Measurements from ENCODE around the gene TTC39B. TPM values are rescaled to one million over a fixed set of nuclear protein-coding genes. Genes with fewer than 3 reads are reported as not detected.
A peak's percentile ranks its signal among the peaks of the same experiment; 100 is the strongest.

Gene TTC39B
- total and polyA plus RNA-seq, 2 of the 8 experiments (the other 6 are each of a cell fraction or from before 2014, with no cell fraction given), result 1.6 to 10.9 TPM

- H4K20me1 ChIP-seq (replicated peaks in 1 of 2; ENCODE audit: control insufficient read depth in 1 of 2, insufficient read depth in 2 of 2, low read length in 2 of 2), result no peaks in the 10 kb centered on the region
These were observed 24.3 kb downstream of the TTC39B start for GRCh38 chr9:15282567-15283285.

More at GRCh38 chr9:15282567-15283285, 24.3 kb downstream of the TTC39B start:
- 93% methylated on average over 8 of the region's 8 CpGs; no CpG with 5 or more reads in 1 of the 2 experiments for WGBS, 2 experiments (ENCODE audit: extremely low coverage in 1 of 2, insufficient coverage in 1 of 2, insufficient read length in 1 of 2, insufficient replicate concordance in 2 of 2, low coverage in 1 of 2, low lambda C conversion rate in 2 of 2, missing lambda C conversion rate in 1 of 2)
- POLR2A ChIA-PET (ENCODE audit: partially characterized antibody), result no interaction called here
- H2AFZ ChIP-seq (ENCODE audit: low read length), result no peak overlapping the region
- no peak overlapping the region for H3K18ac ChIP-seq (ENCODE audit: extremely low read depth, low read length)
- no peak overlapping the region for H3K9ac ChIP-seq (replicated peaks in 1 of 4; ENCODE audit: extremely low read depth in 1 of 4, low read depth in 3 of 4, low read length in 3 of 4)
- FAIRE-seq (peak; percentile 28), DNase-seq (ENCODE audit: low read depth in 1 of 2, low spot score in 2 of 2) (no peak)
- no peaks in the 10 kb centered on the region for H3K27me3 ChIP-seq (replicated peaks in 1 of 4; ENCODE audit: control insufficient read depth in 3 of 4, extremely low read depth in 1 of 4, insufficient read depth in 3 of 4, low read length in 3 of 4)
- no peak overlapping the region for H4K5ac ChIP-seq (ENCODE audit: insufficient read length, low read depth, low read length)
- no peaks in the 10 kb centered on the region for H3K79me1 ChIP-seq (ENCODE audit: low read depth, low read length)
- H2BK120ac ChIP-seq (replicated peaks; ENCODE audit: low read depth, low read length), result no peak overlapping the region
- no peak overlapping the region for H3K4ac ChIP-seq (replicated peaks; ENCODE audit: insufficient read length, low read depth, low read length)
- no peaks in the 10 kb centered on the region for H3K79me2 ChIP-seq (ENCODE audit: control insufficient read depth in 1 of 2, insufficient read depth in 2 of 2, low read length in 2 of 2)
- no peak overlapping the region for H2BK20ac ChIP-seq (ENCODE audit: low read length)
- no peak overlapping the region for H3K27ac ChIP-seq (ENCODE audit: low read depth, low read length)
- no peak overlapping the region for H4K8ac ChIP-seq (ENCODE audit: extremely low read depth, insufficient read depth, low read length)
- no peak overlapping the region for H2BK5ac ChIP-seq (ENCODE audit: low read depth, low read length)
- TF ChIP-seq EGR1 (IDR thresholded peaks at IDR 0.05; ENCODE audit: borderline replicate concordance, low read depth, low read length) (no peak), HDAC6 (IDR thresholded peaks at IDR 0.05; ENCODE audit: low read depth, low read length) (no peak), SIX5 (IDR thresholded peaks at IDR 0.05; ENCODE audit: low read depth, low read length) (no peak), CBX5 (IDR thresholded peaks at IDR 0.05; ENCODE audit: low read depth, low read length) (no peak), POLR2AphosphoS5 (IDR thresholded peaks at IDR 0.05; ENCODE audit: low read depth, low read length) (no peak), TCF12 (IDR thresholded peaks at IDR 0.05; ENCODE audit: low read depth, low read length) (no peak), BRCA1 (IDR thresholded peaks at IDR 0.05; ENCODE audit: low read depth, low read length) (no peak), KDM1A (IDR thresholded peaks at IDR 0.05; ENCODE audit: borderline replicate concordance, low read length) (no peak), ATF2 (IDR thresholded peaks at IDR 0.05; ENCODE audit: low read length) (no peak), POLR2A (IDR thresholded peaks at IDR 0.05; ENCODE audit: control extremely low read depth in 1 of 2, low read depth in 2 of 2, low read length in 2 of 2) (no peak), YY1 (IDR thresholded peaks at IDR 0.05; ENCODE audit: low read depth, low read length) (no peak)
- H3K4me2 ChIP-seq (ENCODE audit: insufficient read depth in 1 of 2, low read depth in 2 of 2, low read length in 2 of 2), result no peak overlapping the region
- H2AK5ac ChIP-seq (ENCODE audit: low read depth, low read length), result no peak overlapping the region
- H3K23me2 ChIP-seq (ENCODE audit: low read depth, low read length), result no peaks in the 10 kb centered on the region; the same call in 1 of the 2 replicates
- peaks cover 0 to 3% (median 0%) of the 10 kb centered on the region in 4 experiments; a peak in 1 of 7 replicates for H3K4me1 ChIP-seq (replicated peaks in 1 of 4; ENCODE audit: control insufficient read depth in 3 of 4, insufficient read depth in 4 of 4, low read length in 3 of 4)
- H3K4me3 ChIP-seq (ENCODE audit: extremely low read depth in 1 of 4, insufficient read depth in 2 of 4, low read depth in 3 of 4, low read length in 4 of 4), result no peak overlapping the region
- no peak overlapping the region for H2BK15ac ChIP-seq (ENCODE audit: low read length)
- H3K23ac ChIP-seq (ENCODE audit: insufficient read length), result no peak overlapping the region
- no peak overlapping the region for H3K14ac ChIP-seq (ENCODE audit: insufficient read length)
- no peak overlapping the region for H3K56ac ChIP-seq (replicated peaks; ENCODE audit: insufficient read length, low read depth, low read length)
- H3K9me3 ChIP-seq (ENCODE audit: insufficient read depth in 2 of 2, low read depth in 1 of 2, low read length in 1 of 2), result no peaks in the 10 kb centered on the region
- H2BK12ac ChIP-seq (ENCODE audit: low read depth, low read length), result no peak overlapping the region
- H3K36me3 ChIP-seq (ENCODE audit: control insufficient read depth in 2 of 4, insufficient read depth in 4 of 4, low read length in 3 of 4), result no peaks in the 10 kb centered on the region
- CTCF ChIA-PET (ENCODE audit: partially characterized antibody), result interaction anchor here (0.6 kb wide), 1 partner anchor 507 kb away, joined by 3 read pairs; no protein-coding TSS in a partner anchor
- H4K91ac ChIP-seq (replicated peaks; ENCODE audit: insufficient read length, low read length), result no peak overlapping the region

Data from H1 (cell line).